OCI-LY1 (cell line): ENCODE measurements around the gene CACNA2D4.

Experiments used
- EZH2 ChIP-seq: fragments of 200-600 bp; sonication (generic), shearing (Covaris generic); IDR thresholded peaks from 2 replicates; pipeline ENCODE4 v1.8.0; 2017; ENCODE audit warnings: borderline replicate concordance, mixed run types, mild to moderate bottlenecking, antibody characterized with exemption, low read length, moderate library complexity, mixed read lengths
- TF ChIP-seq, protein P1 (sequence below): fragments of 200-600 bp; sonication (generic), shearing (Covaris generic); IDR thresholded peaks from 2 replicates; pipeline ENCODE4 v1.5.1; 2017; ENCODE audit warnings: mild to moderate bottlenecking, antibody characterized with exemption, low read length, moderate library complexity, mixed read lengths

DNA sequence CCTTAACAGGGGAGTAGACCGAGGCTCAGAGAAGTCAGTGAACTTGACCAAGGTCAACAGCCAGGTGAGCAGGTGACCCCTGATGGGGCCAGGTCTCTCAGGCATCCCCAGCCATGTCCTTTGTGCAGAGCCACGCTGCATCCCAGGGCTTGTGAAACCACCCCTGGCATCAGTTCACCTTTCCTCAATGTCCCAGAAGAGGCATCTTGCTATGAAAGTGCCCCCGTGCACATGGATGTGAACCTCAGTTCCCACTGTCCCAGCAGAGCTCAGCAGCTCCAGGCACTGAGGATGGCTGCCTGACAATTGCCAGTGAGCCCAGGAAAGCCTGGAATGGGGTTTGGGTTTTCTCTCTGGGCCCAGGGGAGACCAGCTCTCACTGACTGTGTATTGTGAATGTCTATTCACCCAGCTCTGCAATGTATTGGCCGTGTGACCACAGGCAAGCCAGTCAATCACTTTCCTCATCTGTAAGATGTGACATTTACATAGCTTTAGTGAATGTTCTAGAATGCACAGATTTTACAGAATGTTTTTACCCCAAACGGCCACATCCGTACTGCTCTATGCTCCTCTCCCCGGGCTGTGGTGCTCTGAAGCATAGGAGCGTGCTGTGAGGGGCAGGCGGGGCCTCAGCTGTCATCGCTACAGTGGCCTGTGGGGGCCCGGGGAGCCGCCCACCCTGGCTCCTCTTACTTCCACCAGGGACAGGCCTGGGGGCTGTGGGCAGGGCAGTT is 4.9 kb downstream of the CACNA2D4 start:
- TF ChIP-seq, protein P1, sequence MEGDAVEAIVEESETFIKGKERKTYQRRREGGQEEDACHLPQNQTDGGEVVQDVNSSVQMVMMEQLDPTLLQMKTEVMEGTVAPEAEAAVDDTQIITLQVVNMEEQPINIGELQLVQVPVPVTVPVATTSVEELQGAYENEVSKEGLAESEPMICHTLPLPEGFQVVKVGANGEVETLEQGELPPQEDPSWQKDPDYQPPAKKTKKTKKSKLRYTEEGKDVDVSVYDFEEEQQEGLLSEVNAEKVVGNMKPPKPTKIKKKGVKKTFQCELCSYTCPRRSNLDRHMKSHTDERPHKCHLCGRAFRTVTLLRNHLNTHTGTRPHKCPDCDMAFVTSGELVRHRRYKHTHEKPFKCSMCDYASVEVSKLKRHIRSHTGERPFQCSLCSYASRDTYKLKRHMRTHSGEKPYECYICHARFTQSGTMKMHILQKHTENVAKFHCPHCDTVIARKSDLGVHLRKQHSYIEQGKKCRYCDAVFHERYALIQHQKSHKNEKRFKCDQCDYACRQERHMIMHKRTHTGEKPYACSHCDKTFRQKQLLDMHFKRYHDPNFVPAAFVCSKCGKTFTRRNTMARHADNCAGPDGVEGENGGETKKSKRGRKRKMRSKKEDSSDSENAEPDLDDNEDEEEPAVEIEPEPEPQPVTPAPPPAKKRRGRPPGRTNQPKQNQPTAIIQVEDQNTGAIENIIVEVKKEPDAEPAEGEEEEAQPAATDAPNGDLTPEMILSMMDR, result no peak
- no peak for TF ChIP-seq EZH2
